Glomerular visceral epithelial cell (primary cell): ENCODE results near the gene VSX2.

ENCODE experiments used
- DNase-seq: peaks from one replicate; pipeline ENCODE4 v3.0.0-alpha.2; 2016; ENCODE audit errors: extremely low spot score

The VSX2 gene

GRCh38 chr14:74259513-74259912 lies 20.3 kb downstream of the VSX2 start:
- no peak for DNase-seq

GRCh38 chr14:74260525-74261233 lies 21.4 kb downstream of the VSX2 start:
- no peak for DNase-seq

GRCh38 chr14:74261288-74261687 lies 22.0 kb downstream of the VSX2 start:
- DNase-seq = no peak

- DNase-seq = no peak
Measured at GRCh38 chr14:74262076-74262475, 22.8 kb downstream of the VSX2 start.

- DNase-seq = no peak
Measured at GRCh38 chr14:74263181-74263580, 23.9 kb downstream of the VSX2 start.

GRCh38 chr14:74263921-74264320 lies 24.7 kb downstream of the VSX2 start:
- DNase-seq = no peak

- DNase-seq = no peak
Measured at GRCh38 chr14:74265301-74265965, 26.2 kb downstream of the VSX2 start.

GRCh38 chr14:74267588-74267987 lies 28.3 kb downstream of the VSX2 start:
- no peak for DNase-seq

GRCh38 chr14:74270382-74271177 lies 31.3 kb downstream of the VSX2 start:
- DNase-seq = peak; percentile 42

GRCh38 chr14:74271365-74271764 lies 32.1 kb downstream of the VSX2 start:
- no peak for DNase-seq

GRCh38 chr14:74275241-74275841 lies 36.1 kb downstream of the VSX2 start:
- peak; percentile 50 for DNase-seq

GRCh38 chr14:74278080-74278479 lies 38.8 kb downstream of the VSX2 start:
- DNase-seq = no peak

- no peak for DNase-seq
Measured at GRCh38 chr14:74281069-74281468, 41.8 kb downstream of the VSX2 start.

- no peak for DNase-seq
Measured at GRCh38 chr14:74286736-74287135, 47.5 kb downstream of the VSX2 start.

GRCh38 chr14:74289801-74290200 lies 50.6 kb downstream of the VSX2 start:
- DNase-seq = no peak

- peak; percentile 23 for DNase-seq
Measured at GRCh38 chr14:74290415-74290814, 51.2 kb downstream of the VSX2 start.

- DNase-seq = no peak
Measured at GRCh38 chr14:74292061-74292460, 52.8 kb downstream of the VSX2 start.

- no peak for DNase-seq
Measured at GRCh38 chr14:74293606-74294005, 54.4 kb downstream of the VSX2 start.

- DNase-seq = no peak
Measured at GRCh38 chr14:74296037-74296467, 56.8 kb downstream of the VSX2 start.

- no peak for DNase-seq
Measured at GRCh38 chr14:74297986-74298385, 58.7 kb downstream of the VSX2 start.

- DNase-seq = no peak
Measured at GRCh38 chr14:74299061-74299545, 59.9 kb downstream of the VSX2 start.

GRCh38 chr14:74301594-74302151 lies 62.4 kb downstream of the VSX2 start:
- DNase-seq = no peak
